ENCODE results near the gene PDE6B. TPM values are rescaled to one million over a fixed set of nuclear protein-coding genes. Genes with fewer than 3 reads are reported as not detected.

The PDE6B gene
- total RNA-seq, 1 donor from 2014 or later: 2.3 TPM

GRCh38 chr4:683982-684622 is 58.7 kb downstream of the PDE6B start:
- peaks cover 23% of the 10 kb centered on the region for H3K4me1 Mint-ChIP-seq (ENCODE audit: low read depth)
- no peak overlapping the region for H3K4me3 Mint-ChIP-seq (ENCODE audit: unreplicated experiment)
- DNase-seq (ENCODE audit: low spot score): no peak
- H3K36me3 Mint-ChIP-seq (ENCODE audit: low read depth): no peaks in the 10 kb centered on the region
- no peaks in the 10 kb centered on the region for H3K9me3 Mint-ChIP-seq (ENCODE audit: low read depth)
- H3K27me3 Mint-ChIP-seq (ENCODE audit: low read depth): no peaks in the 10 kb centered on the region
- TF ChIP-seq CTCF (IDR thresholded peaks at IDR 0.05): peak; percentile 85
- no peak overlapping the region for H3K27ac Mint-ChIP-seq (ENCODE audit: unreplicated experiment)

GRCh38 chr4:684623-685327 is 59.4 kb downstream of the PDE6B start:
- Mint-ChIP-seq H3K36me3 (ENCODE audit: low read depth) (no peaks in the 10 kb centered on the region), H3K27ac (ENCODE audit: unreplicated experiment) (no peak overlapping the region), H3K27me3 (ENCODE audit: low read depth) (no peaks in the 10 kb centered on the region), H3K4me1 (ENCODE audit: low read depth) (peaks cover 23% of the 10 kb centered on the region), H3K4me3 (ENCODE audit: unreplicated experiment) (no peak overlapping the region), H3K9me3 (ENCODE audit: low read depth) (no peaks in the 10 kb centered on the region)
- no peak for DNase-seq (ENCODE audit: low spot score)
- no peak for TF ChIP-seq CTCF (IDR thresholded peaks at IDR 0.05)

GRCh38 chr4:685679-686412 is 60.5 kb downstream of the PDE6B start:
- Mint-ChIP-seq H3K4me3 (ENCODE audit: unreplicated experiment) (no peak overlapping the region), H3K27ac (ENCODE audit: unreplicated experiment) (no peak overlapping the region), H3K9me3 (ENCODE audit: low read depth) (no peaks in the 10 kb centered on the region), H3K27me3 (ENCODE audit: low read depth) (no peaks in the 10 kb centered on the region), H3K36me3 (ENCODE audit: low read depth) (no peaks in the 10 kb centered on the region), H3K4me1 (ENCODE audit: low read depth) (peaks cover 17% of the 10 kb centered on the region)
- no peak for DNase-seq (ENCODE audit: low spot score)
- no peak for TF ChIP-seq CTCF (IDR thresholded peaks at IDR 0.05)

GRCh38 chr4:686413-687040 is 61.2 kb downstream of the PDE6B start:
- Mint-ChIP-seq H3K9me3 (ENCODE audit: low read depth) (no peaks in the 10 kb centered on the region), H3K4me3 (ENCODE audit: unreplicated experiment) (no peak overlapping the region), H3K27ac (ENCODE audit: unreplicated experiment) (no peak overlapping the region), H3K27me3 (ENCODE audit: low read depth) (no peaks in the 10 kb centered on the region), H3K4me1 (ENCODE audit: low read depth) (peaks cover 17% of the 10 kb centered on the region), H3K36me3 (ENCODE audit: low read depth) (no peaks in the 10 kb centered on the region)
- peak; percentile 91 for DNase-seq (ENCODE audit: low spot score)
- no peak for TF ChIP-seq CTCF (IDR thresholded peaks at IDR 0.05)
